NCI-H2196 treated with DMSO at 0.1 percent for 48 hours (cell line): ENCODE measurements around the gene JAML.

Source experiments
- DNase-seq: peaks from one replicate; lab custom pipeline; 2025; ENCODE audit not compliant: unreplicated experiment; lab: John Stamatoyannopoulos, UW

The JAML gene

GRCh38 chr11:118169300-118170140, 55.3 kb downstream of the JAML start:
- no peak for DNase-seq

- DNase-seq: no peak
Observed at GRCh38 chr11:118168751-118169150, 56.1 kb downstream of the JAML start.

GRCh38 chr11:118168316-118168715, 56.5 kb downstream of the JAML start:
- no peak for DNase-seq

GRCh38 chr11:118167906-118168305, 56.9 kb downstream of the JAML start:
- DNase-seq: no peak

- DNase-seq: no peak
Observed at GRCh38 chr11:118167253-118167652, 57.6 kb downstream of the JAML start.

GRCh38 chr11:118166641-118167040, 58.2 kb downstream of the JAML start:
- no peak for DNase-seq

GRCh38 chr11:118164885-118165284, 59.9 kb downstream of the JAML start:
- DNase-seq: no peak

GRCh38 chr11:118163494-118163893, 61.3 kb downstream of the JAML start:
- no peak for DNase-seq

- no peak for DNase-seq
Observed at GRCh38 chr11:118162846-118163245, 62.0 kb downstream of the JAML start.

- DNase-seq: no peak
Observed at GRCh38 chr11:118161786-118162185, 63.0 kb downstream of the JAML start.

GRCh38 chr11:118157186-118157895, 67.5 kb downstream of the JAML start:
- no peak for DNase-seq

- no peak for DNase-seq
Observed at GRCh38 chr11:118156531-118157185, 68.2 kb downstream of the JAML start.

GRCh38 chr11:118155776-118156530, 68.9 kb downstream of the JAML start:
- DNase-seq: no peak

- no peak for DNase-seq
Observed at GRCh38 chr11:118154641-118155040, 70.2 kb downstream of the JAML start.

- no peak for DNase-seq
Observed at GRCh38 chr11:118153976-118154375, 70.8 kb downstream of the JAML start.

- no peak for DNase-seq
Observed at GRCh38 chr11:118153516-118153915, 71.3 kb downstream of the JAML start.

- DNase-seq: peak; percentile 67
Observed at GRCh38 chr11:118152552-118153471, 72.0 kb downstream of the JAML start, which contains the start of gene SCN4B. Gene SCN4B, minus strand, starts transcription at chr11:118152823. Its CDS starts 150 bp downstream, at chr11:118152673.

GRCh38 chr11:118152020-118152551, 72.7 kb downstream of the JAML start:
- no peak for DNase-seq

GRCh38 chr11:118151431-118151830, 73.4 kb downstream of the JAML start:
- DNase-seq: no peak

- no peak for DNase-seq
Observed at GRCh38 chr11:118149493-118149892, 75.3 kb downstream of the JAML start.
